ENCODE measurements around the gene TBX6. TPM values are rescaled to one million over a fixed set of nuclear protein-coding genes. Genes with fewer than 3 reads are reported as not detected.

The TBX6 gene
- polyA plus RNA-seq, 1 donor from 2014 or later: not detected

- Histone ChIP-seq H3K79me2 (replicated peaks; ENCODE audit: insufficient read depth, low read length) (no peaks in the 10 kb centered on the region), H3K27me3 (ENCODE audit: insufficient read depth, low read depth, low read length) (no peaks in the 10 kb centered on the region), H3K36me3 (ENCODE audit: insufficient read depth, low read length) (peaks cover 5% of the 10 kb centered on the region), H2AFZ (ENCODE audit: low read depth, low read length) (no peak overlapping the region), H3K9me3 (ENCODE audit: low read length) (no peaks in the 10 kb centered on the region), H3K9me2 (ENCODE audit: insufficient read depth, low read length) (no peaks in the 10 kb centered on the region), H3K27ac (ENCODE audit: low read length) (no peak overlapping the region), H3K4me2 (ENCODE audit: low read length) (no peak overlapping the region), H3F3A (ENCODE audit: insufficient read depth, low read length, poor library complexity, severe bottlenecking) (no peaks in the 10 kb centered on the region), H4K20me1 (ENCODE audit: insufficient read depth) (no peaks in the 10 kb centered on the region), H3K9ac (ENCODE audit: low read length) (no peak overlapping the region), H3K4me3 (ENCODE audit: low read length) (no peak overlapping the region)
- TF ChIP-seq SMC3 (conservative IDR thresholded peaks at IDR 0.05; ENCODE audit: poor library complexity) (no peak), EP300 (conservative IDR thresholded peaks at IDR 0.05; ENCODE audit: poor library complexity, severe bottlenecking) (no peak), POLR2AphosphoS5 (IDR thresholded peaks at IDR 0.05) (no peak), CTCF (IDR thresholded peaks at IDR 0.05; ENCODE audit: poor library complexity, severe bottlenecking) (no peak), TAF1 (IDR thresholded peaks at IDR 0.05; ENCODE audit: low read depth) (no peak), EZH2 (IDR thresholded peaks at IDR 0.05; ENCODE audit: borderline replicate concordance, insufficient read depth, low read length, poor library complexity, severe bottlenecking) (no peak), REST (IDR thresholded peaks at IDR 0.05; ENCODE audit: borderline replicate concordance) (no peak), RAD21 (conservative IDR thresholded peaks at IDR 0.05) (no peak), MXI1 (conservative IDR thresholded peaks at IDR 0.05; ENCODE audit: poor library complexity, severe bottlenecking) (no peak)
Observed at GRCh38 chr16:30084096-30084815, 7.5 kb downstream of the TBX6 start.

GRCh38 chr16:30083216-30084055, 8.3 kb downstream of the TBX6 start:
- no peak overlapping the region for H3K4me2 ChIP-seq (ENCODE audit: low read length)
- no peaks in the 10 kb centered on the region for H3K9me2 ChIP-seq (ENCODE audit: insufficient read depth, low read length)
- H3K79me2 ChIP-seq (replicated peaks; ENCODE audit: insufficient read depth, low read length): peaks cover 5% of the 10 kb centered on the region
- H3K9me3 ChIP-seq (ENCODE audit: low read length): no peaks in the 10 kb centered on the region
- H3K27ac ChIP-seq (ENCODE audit: low read length): no peak overlapping the region
- TF ChIP-seq RAD21 (conservative IDR thresholded peaks at IDR 0.05) (no peak), CTCF (IDR thresholded peaks at IDR 0.05; ENCODE audit: poor library complexity, severe bottlenecking) (no peak), MXI1 (conservative IDR thresholded peaks at IDR 0.05; ENCODE audit: poor library complexity, severe bottlenecking) (no peak)
- H3K9ac ChIP-seq (ENCODE audit: low read length): no peak overlapping the region
- no peaks in the 10 kb centered on the region for H3F3A ChIP-seq (ENCODE audit: insufficient read depth, low read length, poor library complexity, severe bottlenecking)
- H3K27me3 ChIP-seq (ENCODE audit: insufficient read depth, low read depth, low read length): no peaks in the 10 kb centered on the region
- H3K4me3 ChIP-seq (ENCODE audit: low read length): no peak overlapping the region
- H2AFZ ChIP-seq (ENCODE audit: low read depth, low read length): no peak overlapping the region
- H3K36me3 ChIP-seq (ENCODE audit: insufficient read depth, low read length): peaks cover 5% of the 10 kb centered on the region
- no peaks in the 10 kb centered on the region for H4K20me1 ChIP-seq (ENCODE audit: insufficient read depth)

All from neural cell (in vitro differentiated cells).